ENCODE data around the gene OTOF. TPM values are rescaled to one million over a fixed set of nuclear protein-coding genes. Genes with fewer than 3 reads are reported as not detected.

The OTOF gene
- total and polyA plus RNA-seq, 7 donors, result 0.14 to 2.2 (median 0.34) TPM

GRCh38 chr2:26519396-26520147 lies 41.6 kb upstream of the OTOF start:
- no peak for DNase-seq
- Histone ChIP-seq H3K4me1 (no peaks in the 10 kb centered on the region), H3K9me3 (no peaks in the 10 kb centered on the region), H3K4me3 (no peak overlapping the region), H3K27me3 (ENCODE audit: insufficient read depth in 3 of 3, low read length in 2 of 3) (peaks cover 0 to 6% (median 3%) of the 10 kb centered on the region in 3 donors), H3K36me3 (ENCODE audit: insufficient read depth in 1 of 2, low read depth in 1 of 2) (no peaks in the 10 kb centered on the region), H3K27ac (no peak overlapping the region)
- no peak for ATAC-seq
- 60 to 63% (median 60%) methylated on average over 8 of the region's 8 CpGs for WGBS, 3 donors
- TF ChIP-seq CTCF (IDR thresholded peaks at IDR 0.05), result no peak
- intact Hi-C loops (cut with DNase I), result no loop called here

GRCh38 chr2:26516781-26517180 lies 38.9 kb upstream of the OTOF start:
- Histone ChIP-seq H3K4me3 (no peak overlapping the region), H3K27me3 (ENCODE audit: insufficient read depth in 3 of 3, low read length in 2 of 3) (peaks cover 0 to 4% (median 0%) of the 10 kb centered on the region in 3 donors), H3K27ac (no peak overlapping the region), H3K36me3 (ENCODE audit: insufficient read depth in 1 of 2, low read depth in 1 of 2) (no peaks in the 10 kb centered on the region), H3K4me1 (no peaks in the 10 kb centered on the region), H3K9me3 (no peaks in the 10 kb centered on the region)
- intact Hi-C loops (cut with DNase I), result no loop called here
- no peak for TF ChIP-seq CTCF (IDR thresholded peaks at IDR 0.05)
- DNase-seq, result no peak
- WGBS, 3 donors, result 80 to 85% (median 83%) methylated on average over 10 to 11 of the region's 11 CpGs
- no peak for ATAC-seq

DNA sequence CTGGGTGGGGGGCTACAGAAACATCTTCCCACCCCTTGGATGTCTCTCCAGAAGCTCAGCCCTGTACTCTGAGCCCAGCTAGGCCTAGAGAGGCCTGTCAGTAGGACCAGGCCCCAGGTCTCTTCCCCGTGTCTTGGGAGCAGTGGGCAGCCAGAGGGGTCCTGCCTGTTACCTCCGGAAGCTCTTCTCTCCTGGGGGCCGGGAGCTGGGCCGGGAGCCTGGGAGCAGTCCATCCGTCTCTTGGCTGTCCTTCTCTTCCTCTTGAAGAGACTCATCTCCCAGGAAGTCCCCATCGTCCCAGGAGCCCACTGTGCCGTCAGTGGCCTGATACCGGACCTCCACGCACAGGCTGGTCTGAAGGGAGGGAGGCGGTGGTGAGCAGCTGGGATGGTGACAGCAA lies 38.3 kb upstream of the OTOF start:
- 92 to 94% (median 94%) methylated on average over 10 of the region's 10 CpGs for WGBS, 3 donors
- ATAC-seq (no peak), DNase-seq (no peak)
- Histone ChIP-seq H3K36me3 (ENCODE audit: insufficient read depth in 1 of 2, low read depth in 1 of 2) (no peaks in the 10 kb centered on the region), H3K9me3 (no peaks in the 10 kb centered on the region), H3K27me3 (ENCODE audit: insufficient read depth in 3 of 3, low read length in 2 of 3) (no peaks in the 10 kb centered on the region), H3K27ac (no peak overlapping the region), H3K4me3 (no peak overlapping the region), H3K4me1 (no peaks in the 10 kb centered on the region)
- intact Hi-C loops (cut with DNase I), result no loop called here
- no peak for TF ChIP-seq CTCF (IDR thresholded peaks at IDR 0.05)

- no peaks in the 10 kb centered on the region for H3K36me3 ChIP-seq (ENCODE audit: insufficient read depth in 1 of 2, low read depth in 1 of 2)
- no peaks in the 10 kb centered on the region for H3K4me1 ChIP-seq
- no peak for TF ChIP-seq CTCF (IDR thresholded peaks at IDR 0.05)
- 51 to 80% (median 65%) methylated on average over 5 of the region's 5 CpGs for WGBS, 3 donors
- no peaks in the 10 kb centered on the region for H3K9me3 ChIP-seq
- intact Hi-C loops (cut with DNase I), result no loop called here
- no peak for DNase-seq
- H3K27me3 ChIP-seq (ENCODE audit: insufficient read depth in 3 of 3, low read length in 2 of 3), result no peaks in the 10 kb centered on the region
- H3K27ac ChIP-seq, result no peak overlapping the region
- no peak for ATAC-seq
- H3K4me3 ChIP-seq, result no peak overlapping the region
These were observed 37.8 kb upstream of the OTOF start for GRCh38 chr2:26515771-26516170.

DNA sequence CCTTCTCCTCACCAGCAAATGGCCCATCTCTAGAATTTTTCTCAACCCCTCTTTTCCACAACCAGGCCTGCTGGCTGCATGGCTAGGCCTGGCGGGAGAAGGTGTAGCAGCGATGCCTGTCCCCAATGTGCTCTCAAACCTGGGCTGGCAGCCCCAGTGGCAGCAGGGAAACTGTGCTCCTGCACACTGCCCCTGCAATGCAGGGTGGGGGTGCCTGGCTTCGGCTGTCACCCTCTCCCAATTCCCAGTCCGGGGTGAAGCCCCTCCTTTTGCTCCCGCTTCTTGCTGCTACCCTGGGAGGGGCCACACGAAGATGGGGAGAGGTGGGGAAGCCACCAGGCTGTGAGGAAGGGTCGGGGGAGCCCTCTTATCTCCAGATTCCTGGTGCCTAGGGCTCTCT lies 36.1 kb upstream of the OTOF start:
- WGBS, 3 donors, result 78 to 84% (median 83%) methylated on average over 7 of the region's 7 CpGs
- Histone ChIP-seq H3K9me3 (no peaks in the 10 kb centered on the region), H3K4me1 (no peaks in the 10 kb centered on the region), H3K27ac (no peak overlapping the region), H3K27me3 (ENCODE audit: insufficient read depth in 3 of 3, low read length in 2 of 3) (no peaks in the 10 kb centered on the region), H3K36me3 (ENCODE audit: insufficient read depth in 1 of 2, low read depth in 1 of 2) (no peaks in the 10 kb centered on the region), H3K4me3 (no peak overlapping the region)
- ATAC-seq (no peak), DNase-seq (no peak)
- no peak for TF ChIP-seq CTCF (IDR thresholded peaks at IDR 0.05)
- intact Hi-C loops (cut with DNase I), result no loop called here
